HepG2 (cell line): ENCODE results near the gene TPRN. TPM values are rescaled to one million over a fixed set of nuclear protein-coding genes. Genes with fewer than 3 reads are reported as not detected.

Experiments
- AKAP8 ChIP-seq: sonication (generic); formaldehyde crosslinking; IDR thresholded peaks from 2 replicates; pipeline ENCODE4 v1.5.1; 2020; ENCODE audit warnings: mild to moderate bottlenecking, missing genetic modification reagents
- CENPX ChIP-seq: sonication (generic); formaldehyde crosslinking; IDR thresholded peaks from 2 replicates; pipeline ENCODE4 v1.9.0; 2021; ENCODE audit warnings: mild to moderate bottlenecking, missing genetic modification reagents, moderate library complexity
- KLF6 ChIP-seq: IDR thresholded peaks from 2 replicates; pipeline ENCODE4 v1.8.0; 2016; ENCODE audit warnings: missing biosample characterization, missing genetic modification reagents
- NR1H2 ChIP-seq: sonication (generic); formaldehyde crosslinking; IDR thresholded peaks from 2 replicates; pipeline ENCODE4 v1.8.1; 2022; ENCODE audit warnings: low read depth, missing genetic modification reagents, borderline replicate concordance
- PAX8 ChIP-seq: sonication (generic); formaldehyde crosslinking; IDR thresholded peaks from 2 replicates; pipeline ENCODE4 v1.8.0; 2022; ENCODE audit warnings: mild to moderate bottlenecking, missing genetic modification reagents, borderline replicate concordance
- PBX3 ChIP-seq: sonication (generic); formaldehyde crosslinking; IDR thresholded peaks from 2 replicates; pipeline ENCODE4 v1.8.1; 2023; ENCODE audit warnings: missing genetic modification reagents, inconsistent platforms, borderline replicate concordance
- PRDM15 ChIP-seq: sonication (generic); formaldehyde crosslinking; IDR thresholded peaks from 2 replicates; pipeline ENCODE4 v1.4.0; 2020; ENCODE audit warnings: missing genetic modification reagents
- RARG ChIP-seq: sonication (generic); formaldehyde crosslinking; IDR thresholded peaks from 2 replicates; pipeline ENCODE4 v1.4.0; 2020; ENCODE audit warnings: low read depth, mild to moderate bottlenecking, missing genetic modification reagents
- SRSF4 ChIP-seq: fragments of 200-400 bp; formaldehyde crosslinking; IDR thresholded peaks from one replicate; pipeline ENCODE4 v1.6.1; 2018; ENCODE audit warnings: mild to moderate bottlenecking, low read depth, low read length, moderate library complexity; ENCODE audit not compliant: poor library complexity, severe bottlenecking
- ZKSCAN1 ChIP-seq: fragments of 150-350 bp; IDR thresholded peaks from 2 replicates; pipeline ENCODE4 v1.6.1; 2014; ENCODE audit warnings: low read length
- ZNF343 ChIP-seq: sonication (generic); formaldehyde crosslinking; IDR thresholded peaks from 2 replicates; pipeline ENCODE4 v1.4.0; 2020; ENCODE audit warnings: mild to moderate bottlenecking, missing genetic modification reagents
- ZNF383 ChIP-seq: sonication (generic); formaldehyde crosslinking; IDR thresholded peaks from 2 replicates; pipeline ENCODE4 v1.4.0; 2020; ENCODE audit warnings: missing genetic modification reagents, mild to moderate bottlenecking, borderline replicate concordance
- ZNF564 ChIP-seq: sonication (generic); formaldehyde crosslinking; IDR thresholded peaks from 2 replicates; pipeline ENCODE4 v1.8.1; 2023; ENCODE audit warnings: mild to moderate bottlenecking, missing genetic modification reagents
- polyA plus RNA-seq, 8 experiments: library from polyadenylated mRNA; depleted of rRNA in 3 of 8; stranded (reverse) in 7 of 8; unstranded in 1 of 8; fragments of >200 nt; fragmentation: Illumina TruSeq in 4 of 8; extraction: Trizol in 4 of 8; gene quantifications; 2 replicates each; pipeline versions ENCODE4 v1.2.1 to v1.2.3, GENCODE V29; 2011 to 2016; ENCODE audit warnings: low read depth in 4 of 8, missing spikeins in 1 of 8, mixed read lengths in 1 of 8; ENCODE audit not compliant: insufficient read depth in 1 of 8
- total RNA-seq, 5 experiments: library from RNA; depleted of rRNA; stranded (reverse); fragments of >200 nt; fragmentation: Illumina TruSeq; extraction: Trizol; gene quantifications; 2 replicates each; pipeline ENCODE4 v1.2.3, GENCODE V29; 2016; ENCODE audit warnings: low read depth in 1 of 5
- TF ChIP-seq, protein P1 (sequence below): sonication (generic); formaldehyde crosslinking; IDR thresholded peaks from 2 replicates; pipeline ENCODE4 v1.4.0; 2020; ENCODE audit warnings: mild to moderate bottlenecking, missing genetic modification reagents
- TF ChIP-seq, protein P2 (sequence below): sonication (generic); formaldehyde crosslinking; conservative IDR thresholded peaks from 2 replicates; pipeline ENCODE4 v1.4.0; 2020; ENCODE audit warnings: missing genetic modification reagents
- TF ChIP-seq, protein P3 (sequence below): sonication (generic); formaldehyde crosslinking; IDR thresholded peaks from 2 replicates; pipeline ENCODE4 v1.5.0; 2020; ENCODE audit warnings: mild to moderate bottlenecking, low read depth, missing genetic modification reagents, borderline replicate concordance

Gene TPRN
- total and polyA plus RNA-seq, 2 of the 13 experiments (the other 11 are each of a cell fraction or from before 2014, with no cell fraction given): 10.1 to 19.2 TPM

DNA sequence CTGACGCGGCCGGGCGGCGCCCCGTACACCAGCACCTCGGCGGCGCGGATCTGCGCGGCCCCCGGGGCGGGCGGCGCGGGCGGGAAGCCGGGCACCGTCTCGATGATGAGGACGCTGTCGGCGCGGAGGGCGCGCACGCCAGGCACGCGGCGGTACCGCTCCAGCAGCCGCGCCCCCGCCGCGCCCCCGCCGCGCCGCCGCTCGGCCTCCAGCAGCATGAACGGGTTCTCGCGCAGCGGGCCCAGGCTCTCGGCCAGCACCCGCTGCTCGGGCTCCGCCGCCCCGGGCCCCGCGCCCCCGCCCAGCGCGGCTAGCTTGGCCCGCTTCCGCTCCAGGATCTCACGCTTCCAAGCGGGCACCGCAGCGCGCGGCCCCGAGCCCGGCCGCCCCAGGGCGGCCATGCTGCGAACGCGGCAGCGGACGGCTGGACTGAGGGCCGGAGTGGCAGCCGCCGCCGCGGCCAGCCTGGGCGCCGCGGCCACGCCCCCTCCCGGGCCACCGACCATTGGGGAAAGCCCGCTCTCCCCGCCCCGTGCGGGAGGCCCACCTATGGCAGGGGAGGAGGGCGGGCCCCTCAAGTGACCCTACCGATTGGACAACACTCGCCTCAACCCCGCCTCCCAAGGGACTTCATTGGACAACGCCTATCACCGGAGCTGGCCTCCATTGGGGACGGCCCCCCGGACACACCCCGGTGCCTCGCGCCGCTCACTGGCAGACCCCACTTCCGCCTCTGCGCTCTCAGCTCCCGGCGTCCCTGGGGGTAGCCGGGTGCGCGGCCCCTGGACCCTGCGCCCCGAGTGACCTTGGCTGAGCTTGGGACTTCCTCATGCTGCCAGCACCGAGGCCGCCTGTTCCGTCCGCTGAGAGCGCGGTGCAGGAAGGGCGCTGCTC, at the start of gene TPRN (continued):
- TF ChIP-seq, protein P1, sequence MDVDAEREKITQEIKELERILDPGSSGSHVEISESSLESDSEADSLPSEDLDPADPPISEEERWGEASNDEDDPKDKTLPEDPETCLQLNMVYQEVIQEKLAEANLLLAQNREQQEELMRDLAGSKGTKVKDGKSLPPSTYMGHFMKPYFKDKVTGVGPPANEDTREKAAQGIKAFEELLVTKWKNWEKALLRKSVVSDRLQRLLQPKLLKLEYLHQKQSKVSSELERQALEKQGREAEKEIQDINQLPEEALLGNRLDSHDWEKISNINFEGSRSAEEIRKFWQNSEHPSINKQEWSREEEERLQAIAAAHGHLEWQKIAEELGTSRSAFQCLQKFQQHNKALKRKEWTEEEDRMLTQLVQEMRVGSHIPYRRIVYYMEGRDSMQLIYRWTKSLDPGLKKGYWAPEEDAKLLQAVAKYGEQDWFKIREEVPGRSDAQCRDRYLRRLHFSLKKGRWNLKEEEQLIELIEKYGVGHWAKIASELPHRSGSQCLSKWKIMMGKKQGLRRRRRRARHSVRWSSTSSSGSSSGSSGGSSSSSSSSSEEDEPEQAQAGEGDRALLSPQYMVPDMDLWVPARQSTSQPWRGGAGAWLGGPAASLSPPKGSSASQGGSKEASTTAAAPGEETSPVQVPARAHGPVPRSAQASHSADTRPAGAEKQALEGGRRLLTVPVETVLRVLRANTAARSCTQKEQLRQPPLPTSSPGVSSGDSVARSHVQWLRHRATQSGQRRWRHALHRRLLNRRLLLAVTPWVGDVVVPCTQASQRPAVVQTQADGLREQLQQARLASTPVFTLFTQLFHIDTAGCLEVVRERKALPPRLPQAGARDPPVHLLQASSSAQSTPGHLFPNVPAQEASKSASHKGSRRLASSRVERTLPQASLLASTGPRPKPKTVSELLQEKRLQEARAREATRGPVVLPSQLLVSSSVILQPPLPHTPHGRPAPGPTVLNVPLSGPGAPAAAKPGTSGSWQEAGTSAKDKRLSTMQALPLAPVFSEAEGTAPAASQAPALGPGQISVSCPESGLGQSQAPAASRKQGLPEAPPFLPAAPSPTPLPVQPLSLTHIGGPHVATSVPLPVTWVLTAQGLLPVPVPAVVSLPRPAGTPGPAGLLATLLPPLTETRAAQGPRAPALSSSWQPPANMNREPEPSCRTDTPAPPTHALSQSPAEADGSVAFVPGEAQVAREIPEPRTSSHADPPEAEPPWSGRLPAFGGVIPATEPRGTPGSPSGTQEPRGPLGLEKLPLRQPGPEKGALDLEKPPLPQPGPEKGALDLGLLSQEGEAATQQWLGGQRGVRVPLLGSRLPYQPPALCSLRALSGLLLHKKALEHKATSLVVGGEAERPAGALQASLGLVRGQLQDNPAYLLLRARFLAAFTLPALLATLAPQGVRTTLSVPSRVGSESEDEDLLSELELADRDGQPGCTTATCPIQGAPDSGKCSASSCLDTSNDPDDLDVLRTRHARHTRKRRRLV (CRISPR knock-in tag): no peak
- TF ChIP-seq PBX3 (CRISPR knock-in tag): no peak
- peak; percentile 17; the same call in 1 of the 2 replicates for TF ChIP-seq PRDM15 (CRISPR knock-in tag)
- peak; percentile 68; the same call in 1 of the 2 replicates for TF ChIP-seq KLF6 (CRISPR knock-in tag)
- TF ChIP-seq PAX8: peak; percentile 69; the same call in 1 of the 2 replicates
- no peak for TF ChIP-seq ZKSCAN1
- no peak for TF ChIP-seq CENPX (CRISPR knock-in tag)
- TF ChIP-seq, protein P2, sequence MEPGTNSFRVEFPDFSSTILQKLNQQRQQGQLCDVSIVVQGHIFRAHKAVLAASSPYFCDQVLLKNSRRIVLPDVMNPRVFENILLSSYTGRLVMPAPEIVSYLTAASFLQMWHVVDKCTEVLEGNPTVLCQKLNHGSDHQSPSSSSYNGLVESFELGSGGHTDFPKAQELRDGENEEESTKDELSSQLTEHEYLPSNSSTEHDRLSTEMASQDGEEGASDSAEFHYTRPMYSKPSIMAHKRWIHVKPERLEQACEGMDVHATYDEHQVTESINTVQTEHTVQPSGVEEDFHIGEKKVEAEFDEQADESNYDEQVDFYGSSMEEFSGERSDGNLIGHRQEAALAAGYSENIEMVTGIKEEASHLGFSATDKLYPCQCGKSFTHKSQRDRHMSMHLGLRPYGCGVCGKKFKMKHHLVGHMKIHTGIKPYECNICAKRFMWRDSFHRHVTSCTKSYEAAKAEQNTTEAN (CRISPR knock-in tag): peak; percentile 33
- TF ChIP-seq ZNF383 (CRISPR knock-in tag): no peak
- TF ChIP-seq AKAP8: peak; percentile 94
- no peak for TF ChIP-seq NR1H2 (CRISPR knock-in tag)
- no peak for TF ChIP-seq RARG (CRISPR knock-in tag)
- TF ChIP-seq ZNF564 (CRISPR knock-in tag): 0 out of 2 replicates have a peak, but pooled peaks have one; percentile 84
- TF ChIP-seq, protein P3, sequence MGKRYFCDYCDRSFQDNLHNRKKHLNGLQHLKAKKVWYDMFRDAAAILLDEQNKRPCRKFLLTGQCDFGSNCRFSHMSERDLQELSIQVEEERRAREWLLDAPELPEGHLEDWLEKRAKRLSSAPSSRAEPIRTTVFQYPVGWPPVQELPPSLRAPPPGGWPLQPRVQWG: no peak
- no peak for TF ChIP-seq SRSF4
- peak; percentile 74; the same call in 1 of the 2 replicates for TF ChIP-seq ZNF343 (CRISPR knock-in tag)
